Left ventricle myocardium inferior (tissue), 1 donor: ENCODE measurements around the gene OLFML2A. TPM values are rescaled to one million over a fixed set of nuclear protein-coding genes. Genes with fewer than 3 reads are reported as not detected.
A peak's percentile ranks its signal among the peaks of the same experiment; 100 is the strongest.

Experiments used
- DNase-seq: peaks from one replicate; pipeline ENCODE4 v3.0.0-alpha.2; 2020
- H3K27ac ChIP-seq: fragments of 200-600 bp; replicated peaks from 2 replicates; pipeline ENCODE4 v1.8.0; 2021
- H3K27me3 ChIP-seq: fragments of 200-600 bp; 2 replicates; pipeline ENCODE4 v1.8.0; 2021; ENCODE audit warnings: low read depth
- H3K36me3 ChIP-seq: fragments of 200-600 bp; 2 replicates; pipeline ENCODE4 v1.8.0; 2021
- H3K4me1 ChIP-seq: fragments of 200-600 bp; 2 replicates; pipeline ENCODE4 v1.8.0; 2021
- H3K4me3 ChIP-seq: fragments of 200-600 bp; 2 replicates; pipeline ENCODE4 v1.8.0; 2021; ENCODE audit warnings: mild to moderate bottlenecking, moderate library complexity
- H3K9me3 ChIP-seq: fragments of 200-600 bp; replicated peaks from 2 replicates; pipeline ENCODE4 v1.8.0; 2021
- intact Hi-C: fragments of 100-400 bp; cut with micrococcal nuclease; formaldehyde crosslinking; loops from one replicate; pipeline ENCODE4 v1.11.0; 2022
- total RNA-seq: library from RNA; stranded (reverse); fragmentation: NEBNext Ultra II Directional; extraction: Animal tissue kit (Norgen Biotek cat#: 25700); gene quantifications from one replicate; pipeline ENCODE4 v1.2.1, GENCODE V29; 2021
- TF ChIP-seq, protein P1 (sequence below): fragments of 200-600 bp; IDR thresholded peaks from 2 replicates; pipeline ENCODE4 v1.8.0; 2021; ENCODE audit warnings: antibody characterized with exemption, mild to moderate bottlenecking, borderline replicate concordance
- donor health status: DM: no; HTN: yes; CAD: no; lungs with severe emphysema.

OLFML2A gene
- total RNA-seq, 1 donor from 2014 or later: 41.1 TPM

DNA sequence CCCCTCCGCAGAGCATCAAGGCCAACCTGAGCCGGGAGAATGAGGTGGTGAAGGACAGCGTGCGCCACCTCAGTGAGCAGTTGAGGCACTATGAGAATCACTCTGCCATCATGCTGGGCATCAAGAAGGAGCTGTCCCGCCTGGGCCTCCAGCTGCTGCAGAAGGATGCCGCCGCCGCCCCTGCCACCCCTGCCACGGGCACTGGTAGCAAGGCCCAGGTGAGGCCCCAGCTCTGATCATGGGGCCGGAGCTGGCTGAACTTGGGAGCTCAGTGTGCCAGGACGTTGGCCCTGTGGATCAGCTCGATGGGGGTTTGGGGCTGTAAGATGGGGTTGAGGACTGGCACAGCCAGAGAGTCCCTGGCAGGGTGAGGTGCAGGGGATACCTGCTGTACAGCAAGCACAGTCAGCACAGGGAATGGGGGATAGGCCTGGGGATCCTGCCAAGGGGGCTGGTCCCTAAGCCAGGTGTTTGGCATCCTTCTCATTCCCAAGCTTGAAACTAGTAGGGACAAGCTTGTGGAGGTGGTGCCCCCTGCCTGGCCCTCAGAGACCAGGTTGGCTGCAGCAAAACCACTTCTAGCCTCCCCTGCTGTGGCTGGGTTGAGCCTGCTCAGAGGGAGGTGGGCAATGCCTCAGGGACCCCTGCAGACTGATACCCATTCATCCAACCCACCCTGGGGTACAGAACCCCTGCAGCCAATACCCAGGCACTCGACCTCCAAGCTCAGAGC, 22.5 kb downstream of the OLFML2A start:
- H3K27ac ChIP-seq: peak overlapping the region; percentile 50
- TF ChIP-seq, protein P1, sequence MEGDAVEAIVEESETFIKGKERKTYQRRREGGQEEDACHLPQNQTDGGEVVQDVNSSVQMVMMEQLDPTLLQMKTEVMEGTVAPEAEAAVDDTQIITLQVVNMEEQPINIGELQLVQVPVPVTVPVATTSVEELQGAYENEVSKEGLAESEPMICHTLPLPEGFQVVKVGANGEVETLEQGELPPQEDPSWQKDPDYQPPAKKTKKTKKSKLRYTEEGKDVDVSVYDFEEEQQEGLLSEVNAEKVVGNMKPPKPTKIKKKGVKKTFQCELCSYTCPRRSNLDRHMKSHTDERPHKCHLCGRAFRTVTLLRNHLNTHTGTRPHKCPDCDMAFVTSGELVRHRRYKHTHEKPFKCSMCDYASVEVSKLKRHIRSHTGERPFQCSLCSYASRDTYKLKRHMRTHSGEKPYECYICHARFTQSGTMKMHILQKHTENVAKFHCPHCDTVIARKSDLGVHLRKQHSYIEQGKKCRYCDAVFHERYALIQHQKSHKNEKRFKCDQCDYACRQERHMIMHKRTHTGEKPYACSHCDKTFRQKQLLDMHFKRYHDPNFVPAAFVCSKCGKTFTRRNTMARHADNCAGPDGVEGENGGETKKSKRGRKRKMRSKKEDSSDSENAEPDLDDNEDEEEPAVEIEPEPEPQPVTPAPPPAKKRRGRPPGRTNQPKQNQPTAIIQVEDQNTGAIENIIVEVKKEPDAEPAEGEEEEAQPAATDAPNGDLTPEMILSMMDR: no peak
- no peak overlapping the region for H3K4me3 ChIP-seq
- H3K9me3 ChIP-seq: no peaks in the 10 kb centered on the region
- no peak for DNase-seq
- peaks cover 79% of the 10 kb centered on the region for H3K4me1 ChIP-seq
- intact Hi-C loops: no loop called here
- H3K27me3 ChIP-seq: no peaks in the 10 kb centered on the region
- no peaks in the 10 kb centered on the region for H3K36me3 ChIP-seq

DNA sequence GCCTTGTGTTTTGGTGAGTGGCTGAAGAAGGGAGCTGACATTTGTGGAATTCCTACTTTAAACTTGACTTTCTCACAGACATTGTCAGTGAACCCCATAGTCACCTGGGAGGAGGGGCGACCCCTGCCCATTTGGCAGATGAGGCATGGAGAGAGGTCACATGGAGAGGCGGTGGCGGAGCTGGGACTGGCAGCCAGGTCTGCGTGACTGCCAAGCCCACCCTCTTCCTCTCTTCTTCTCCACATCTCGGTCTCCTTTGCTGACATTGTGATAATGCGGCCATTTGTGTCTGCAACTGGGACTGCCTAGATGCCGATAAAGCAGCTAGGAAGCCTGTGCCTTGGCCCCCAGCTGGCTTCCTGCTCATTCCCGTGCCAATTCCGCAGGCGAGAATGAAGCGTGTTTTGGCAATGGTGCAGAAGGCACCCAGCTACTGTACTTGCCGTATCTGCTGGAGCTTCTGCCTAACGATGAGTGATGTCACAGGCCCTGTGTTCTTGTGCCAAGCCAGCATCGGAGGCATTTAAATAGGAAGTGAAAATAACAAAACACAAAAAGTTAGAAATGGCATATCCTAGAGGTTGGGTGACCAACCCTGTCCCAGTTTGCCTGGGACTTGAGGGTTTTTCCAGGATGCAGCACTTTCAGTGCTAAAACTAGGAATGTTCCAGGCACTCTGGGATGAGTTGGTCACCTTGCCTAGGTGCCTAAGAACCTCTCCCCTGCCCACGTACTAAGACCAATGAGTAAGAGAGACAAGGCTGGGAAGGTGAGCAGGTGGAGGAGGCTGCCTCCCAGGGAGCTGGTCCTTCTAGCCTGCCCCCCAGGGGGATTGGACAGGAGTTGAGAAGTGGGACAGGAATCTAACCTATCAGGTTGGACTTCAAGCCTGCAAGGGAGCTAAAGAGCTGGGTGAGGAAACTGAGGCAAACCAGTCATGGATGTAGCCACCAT, 23.6 kb downstream of the OLFML2A start:
- peaks cover 67% of the 10 kb centered on the region for H3K4me1 ChIP-seq
- DNase-seq: peak; percentile 54
- H3K9me3 ChIP-seq: no peaks in the 10 kb centered on the region
- no peaks in the 10 kb centered on the region for H3K36me3 ChIP-seq
- TF ChIP-seq, protein P1: no peak
- H3K27me3 ChIP-seq: no peaks in the 10 kb centered on the region
- peak overlapping the region; percentile 19 for H3K4me3 ChIP-seq
- H3K27ac ChIP-seq: peak overlapping the region; percentile 50
- intact Hi-C loops: no loop called here

DNA sequence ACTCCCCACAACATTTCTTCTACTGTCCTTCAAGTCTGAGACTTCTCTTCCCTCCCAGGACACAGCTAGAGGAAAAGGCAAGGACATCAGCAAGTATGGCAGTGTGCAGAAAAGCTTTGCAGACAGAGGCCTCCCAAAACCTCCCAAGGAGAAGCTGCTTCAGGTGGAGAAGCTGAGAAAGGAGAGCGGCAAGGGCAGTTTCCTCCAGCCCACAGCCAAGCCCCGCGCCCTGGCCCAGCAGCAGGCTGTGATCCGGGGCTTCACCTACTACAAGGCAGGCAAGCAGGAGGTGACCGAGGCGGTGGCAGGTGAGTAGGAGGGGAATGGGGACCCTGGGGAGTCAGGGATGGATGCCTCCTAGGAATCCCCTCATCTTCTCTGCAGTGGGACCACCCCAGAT, 24.4 kb downstream of the OLFML2A start:
- intact Hi-C loops: no loop called here
- H3K4me3 ChIP-seq: no peak overlapping the region
- TF ChIP-seq, protein P1: no peak
- H3K27me3 ChIP-seq: no peaks in the 10 kb centered on the region
- H3K4me1 ChIP-seq: peaks cover 60% of the 10 kb centered on the region
- H3K9me3 ChIP-seq: no peaks in the 10 kb centered on the region
- no peak for DNase-seq
- H3K27ac ChIP-seq: no peak overlapping the region
- no peaks in the 10 kb centered on the region for H3K36me3 ChIP-seq

DNA sequence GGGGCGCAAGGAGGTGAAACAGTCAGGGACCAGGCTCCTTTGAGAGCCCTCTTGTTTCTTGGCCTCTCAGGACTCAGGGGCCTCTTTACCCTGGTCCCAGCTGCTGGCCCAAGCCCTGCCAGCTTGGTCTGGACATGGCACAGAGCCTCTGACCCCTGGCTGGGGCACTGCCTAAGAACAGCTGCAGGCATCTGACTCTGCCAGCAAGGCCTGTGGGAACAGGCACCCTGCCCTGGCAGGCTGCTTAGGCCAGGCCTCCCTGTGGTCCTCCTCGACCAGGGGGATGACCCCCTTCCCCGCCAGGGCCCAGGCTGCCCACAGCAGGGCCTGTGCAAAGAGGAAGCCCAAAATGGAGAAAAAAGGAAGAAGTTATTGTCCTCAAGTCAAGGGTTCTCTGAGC, 25.5 kb downstream of the OLFML2A start:
- no peak for DNase-seq
- TF ChIP-seq, protein P1: no peak
- no peak overlapping the region for H3K27ac ChIP-seq
- no peaks in the 10 kb centered on the region for H3K27me3 ChIP-seq
- no peaks in the 10 kb centered on the region for H3K36me3 ChIP-seq
- H3K9me3 ChIP-seq: no peaks in the 10 kb centered on the region
- no peak overlapping the region for H3K4me3 ChIP-seq
- peaks cover 49% of the 10 kb centered on the region for H3K4me1 ChIP-seq
- intact Hi-C loops: no loop called here

DNA sequence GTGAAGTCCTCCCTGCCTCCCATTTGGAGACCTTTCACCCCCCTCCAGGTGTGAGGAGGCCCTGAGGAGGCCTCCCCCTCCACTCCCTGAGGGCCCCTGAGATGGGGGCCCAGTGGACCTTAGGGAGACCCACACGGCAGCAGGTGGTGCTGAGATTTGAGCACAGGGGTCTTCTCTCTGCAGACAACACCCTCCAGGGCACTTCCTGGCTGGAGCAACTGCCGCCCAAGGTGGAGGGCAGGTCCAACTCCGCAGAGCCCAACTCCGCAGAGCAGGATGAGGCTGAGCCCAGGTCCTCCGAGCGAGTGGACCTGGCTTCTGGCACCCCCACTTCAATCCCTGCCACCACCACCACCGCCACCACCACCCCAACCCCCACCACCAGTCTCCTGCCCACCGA, 27.0 kb downstream of the OLFML2A start:
- Histone ChIP-seq H3K4me1 (peaks cover 36% of the 10 kb centered on the region), H3K27ac (no peak overlapping the region), H3K36me3 (no peaks in the 10 kb centered on the region), H3K4me3 (no peak overlapping the region), H3K9me3 (no peaks in the 10 kb centered on the region), H3K27me3 (no peaks in the 10 kb centered on the region)
- intact Hi-C loops: no loop called here
- TF ChIP-seq, protein P1: no peak
- no peak for DNase-seq
